ENCODE results near the gene DIO1. TPM values are rescaled to one million over a fixed set of nuclear protein-coding genes. Genes with fewer than 3 reads are reported as not detected.
A peak's percentile ranks its signal among the peaks of the same experiment; 100 is the strongest.

The DIO1 gene
- total RNA-seq, 1 donor from 2014 or later, result not detected

GRCh38 chr1:53906121-53906520 is 12.1 kb downstream of the DIO1 start:
- Histone ChIP-seq H3K4me3 (no peak overlapping the region), H3K4me1 (no peaks in the 10 kb centered on the region), H3K9ac (no peak overlapping the region), H2AFZ (replicated peaks) (no peak overlapping the region), H3K9me3 (ENCODE audit: low read depth) (no peaks in the 10 kb centered on the region), H3K36me3 (no peaks in the 10 kb centered on the region), H4K20me1 (ENCODE audit: low read depth) (no peaks in the 10 kb centered on the region), H3K27ac (no peak overlapping the region), H3K79me2 (ENCODE audit: low read depth) (no peaks in the 10 kb centered on the region), H3K27me3 (no peaks in the 10 kb centered on the region), H3F3A (ENCODE audit: low read depth) (no peaks in the 10 kb centered on the region), H3K4me2 (no peak overlapping the region)
- DNase-seq (ENCODE audit: low spot score), result no peak
- Mint-ChIP-seq H3K36me3 (no peaks in the 10 kb centered on the region), H3K9me3 (no peaks in the 10 kb centered on the region), H3K27ac (no peak overlapping the region), H3K4me3 (no peak overlapping the region), H3K4me1 (peaks cover 13% of the 10 kb centered on the region), H3K27me3 (ENCODE audit: insufficient read depth, low read depth) (no peaks in the 10 kb centered on the region)
- TF ChIP-seq CTCF (IDR thresholded peaks at IDR 0.05) (no peak), EZH2phosphoT487 (IDR thresholded peaks at IDR 0.05) (no peak), EZH2 (IDR thresholded peaks at IDR 0.05) (no peak)

GRCh38 chr1:53909946-53910345 is 16.0 kb downstream of the DIO1 start:
- no peak overlapping the region for H3K4me3 ChIP-seq
- H3K9ac ChIP-seq, result no peak overlapping the region
- H3K27ac ChIP-seq, result no peak overlapping the region
- peaks cover 7% of the 10 kb centered on the region for H3K4me1 Mint-ChIP-seq
- TF ChIP-seq EZH2phosphoT487 (IDR thresholded peaks at IDR 0.05) (no peak), CTCF (IDR thresholded peaks at IDR 0.05) (no peak), EZH2 (IDR thresholded peaks at IDR 0.05) (no peak)
- H3K4me2 ChIP-seq, result no peak overlapping the region
- H3F3A ChIP-seq (ENCODE audit: low read depth), result no peaks in the 10 kb centered on the region
- no peak overlapping the region for H2AFZ ChIP-seq (replicated peaks)
- peaks cover 4% of the 10 kb centered on the region for H3K36me3 Mint-ChIP-seq
- H3K9me3 Mint-ChIP-seq, result no peaks in the 10 kb centered on the region
- no peaks in the 10 kb centered on the region for H3K27me3 ChIP-seq
- H3K9me3 ChIP-seq (ENCODE audit: low read depth), result no peaks in the 10 kb centered on the region
- no peaks in the 10 kb centered on the region for H3K79me2 ChIP-seq (ENCODE audit: low read depth)
- H4K20me1 ChIP-seq (ENCODE audit: low read depth), result no peaks in the 10 kb centered on the region
- no peaks in the 10 kb centered on the region for H3K36me3 ChIP-seq
- H3K27ac Mint-ChIP-seq, result peak overlapping the region; percentile 3
- DNase-seq (ENCODE audit: low spot score), result no peak
- no peaks in the 10 kb centered on the region for H3K27me3 Mint-ChIP-seq (ENCODE audit: insufficient read depth, low read depth)
- no peak overlapping the region for H3K4me3 Mint-ChIP-seq
- peaks cover 18% of the 10 kb centered on the region for H3K4me1 ChIP-seq

- H3K4me3 Mint-ChIP-seq, result no peak overlapping the region
- no peak for DNase-seq (ENCODE audit: low spot score)
Observed at GRCh38 chr1:53911442-53911841, 17.5 kb downstream of the DIO1 start.

GRCh38 chr1:53913352-53914033 is 19.5 kb downstream of the DIO1 start:
- no peaks in the 10 kb centered on the region for H3F3A ChIP-seq (ENCODE audit: low read depth)
- Mint-ChIP-seq H3K36me3 (peaks cover 10% of the 10 kb centered on the region), H3K27me3 (ENCODE audit: insufficient read depth, low read depth) (no peaks in the 10 kb centered on the region), H3K4me1 (peaks cover 7% of the 10 kb centered on the region), H3K9me3 (no peaks in the 10 kb centered on the region), H3K27ac (peak overlapping the region; percentile 21), H3K4me3 (no peak overlapping the region)
- H3K36me3 ChIP-seq, result no peaks in the 10 kb centered on the region
- no peaks in the 10 kb centered on the region for H3K27me3 ChIP-seq
- no peak overlapping the region for H3K27ac ChIP-seq
- H3K9ac ChIP-seq, result no peak overlapping the region
- no peak overlapping the region for H2AFZ ChIP-seq (replicated peaks)
- H3K4me1 ChIP-seq, result peaks cover 18% of the 10 kb centered on the region
- no peaks in the 10 kb centered on the region for H3K79me2 ChIP-seq (ENCODE audit: low read depth)
- no peak overlapping the region for H3K4me3 ChIP-seq
- no peaks in the 10 kb centered on the region for H4K20me1 ChIP-seq (ENCODE audit: low read depth)
- H3K9me3 ChIP-seq (ENCODE audit: low read depth), result no peaks in the 10 kb centered on the region
- TF ChIP-seq EZH2 (IDR thresholded peaks at IDR 0.05) (no peak), EZH2phosphoT487 (IDR thresholded peaks at IDR 0.05) (no peak), CTCF (IDR thresholded peaks at IDR 0.05) (no peak)
- peak; percentile 15 for DNase-seq (ENCODE audit: low spot score)
- no peak overlapping the region for H3K4me2 ChIP-seq

More at GRCh38 chr1:53911442-53911841, 17.5 kb downstream of the DIO1 start:
- no peaks in the 10 kb centered on the region for H3K27me3 Mint-ChIP-seq (ENCODE audit: insufficient read depth, low read depth)
- peaks cover 7% of the 10 kb centered on the region for H3K4me1 Mint-ChIP-seq
- Histone ChIP-seq H3K79me2 (ENCODE audit: low read depth) (no peaks in the 10 kb centered on the region), H3K4me3 (no peak overlapping the region), H2AFZ (replicated peaks) (no peak overlapping the region), H4K20me1 (ENCODE audit: low read depth) (no peaks in the 10 kb centered on the region), H3K4me2 (no peak overlapping the region), H3K9ac (no peak overlapping the region), H3K27me3 (no peaks in the 10 kb centered on the region), H3K9me3 (ENCODE audit: low read depth) (no peaks in the 10 kb centered on the region), H3K27ac (no peak overlapping the region), H3F3A (ENCODE audit: low read depth) (no peaks in the 10 kb centered on the region), H3K36me3 (no peaks in the 10 kb centered on the region), H3K4me1 (peaks cover 18% of the 10 kb centered on the region)
- H3K27ac Mint-ChIP-seq, result no peak overlapping the region
- no peaks in the 10 kb centered on the region for H3K9me3 Mint-ChIP-seq
- H3K36me3 Mint-ChIP-seq, result peaks cover 6% of the 10 kb centered on the region
- TF ChIP-seq EZH2 (IDR thresholded peaks at IDR 0.05) (no peak), EZH2phosphoT487 (IDR thresholded peaks at IDR 0.05) (no peak)
